NT2/D1 (cell line): ENCODE results near the gene PLD1.

ENCODE experiments used
- SUZ12 ChIP-seq: IDR thresholded peaks from 2 replicates; pipeline ENCODE4 v1.6.1; 2011; ENCODE audit not compliant: insufficient read length, insufficient read depth; ENCODE audit errors: extremely low read depth
- YY1 ChIP-seq: IDR thresholded peaks from 2 replicates; pipeline ENCODE4 v1.6.1; 2011; ENCODE audit not compliant: insufficient read length, insufficient read depth
- ZNF274 ChIP-seq: IDR thresholded peaks from 2 replicates; pipeline ENCODE4 v1.6.1; 2011; ENCODE audit warnings: mild to moderate bottlenecking, low read depth, low read length

GRCh38 chr3:171768281-171768900 lies 41.9 kb downstream of the PLD1 start:
- TF ChIP-seq YY1 (no peak), ZNF274 (no peak), SUZ12 (no peak)
